Right atrium auricular region (tissue), 2 donors: ENCODE measurements around the gene MED22. TPM values are rescaled to one million over a fixed set of nuclear protein-coding genes. Genes with fewer than 3 reads are reported as not detected.
A peak's percentile ranks its signal among the peaks of the same experiment; 100 is the strongest.
"Not testable (repeated sequence)": the region's sequence is repeated elsewhere in the genome, so short reads cannot be mapped to it uniquely, and the experiment has no call there.

Experiments used
- DNase-seq: peaks from one replicate; pipeline ENCODE4 v3.0.0-alpha.2; 2019; ENCODE audit warnings: low spot score
- H3K27ac ChIP-seq, 2 donors: fragments of 200-600 bp; sonication (generic); 1 replicate in 1 of 2; 2 replicates in 1 of 2; pipeline ENCODE4 v1.5.1; 2016 to 2019
- H3K27me3 ChIP-seq, 2 donors: fragments of 200-600 bp; sonication (generic); one replicate each; pipeline versions ENCODE4 v1.5.1 to v1.6.0; 2017 to 2019
- H3K36me3 ChIP-seq: fragments of 200-600 bp; sonication (generic); one replicate; pipeline ENCODE4 v1.5.1; 2016
- H3K4me1 ChIP-seq, 2 donors: fragments of 200-600 bp; sonication (generic); one replicate each; pipeline versions ENCODE4 v1.5.1 to v1.6.0; 2017 to 2019
- H3K4me3 ChIP-seq, 2 donors: fragments of 200-600 bp; sonication (generic); 1 replicate in 1 of 2; 2 replicates in 1 of 2; pipeline ENCODE4 v1.5.1; 2017 to 2019; ENCODE audit warnings: mild to moderate bottlenecking in 1 of 2, moderate library complexity in 1 of 2
- H3K9me3 ChIP-seq, 2 donors: fragments of 200-600 bp; sonication (generic); one replicate each; pipeline ENCODE4 v1.5.1; 2019
- total RNA-seq, 2 donors: library from RNA; depleted of rRNA; stranded (reverse); fragments of >200 nt; gene quantifications; one replicate each; pipeline ENCODE4 v1.1.0, GENCODE V29; 2016
- TF ChIP-seq, protein P1 (sequence below), 2 donors: fragments of 200-600 bp; sonication (generic); IDR thresholded peaks; one replicate each; pipeline ENCODE4 v1.5.1; 2019; ENCODE audit warnings: antibody characterized with exemption in 2 of 2

The MED22 gene
- total RNA-seq, 2 donors from 2014 or later, result 15.1 to 24.6 TPM

GRCh38 chr9:133329306-133330156, 18.4 kb downstream of the MED22 start:
- not testable (repeated sequence) for H3K27me3 ChIP-seq, H3K9me3 ChIP-seq, DNase-seq, H3K4me3 ChIP-seq, H3K27ac ChIP-seq
- H3K36me3 ChIP-seq, result peaks cover 42% of the 10 kb centered on the region
- peaks cover 0 to 12% of the 10 kb centered on the region in 2 donors for H3K4me1 ChIP-seq
- TF ChIP-seq, protein P1, sequence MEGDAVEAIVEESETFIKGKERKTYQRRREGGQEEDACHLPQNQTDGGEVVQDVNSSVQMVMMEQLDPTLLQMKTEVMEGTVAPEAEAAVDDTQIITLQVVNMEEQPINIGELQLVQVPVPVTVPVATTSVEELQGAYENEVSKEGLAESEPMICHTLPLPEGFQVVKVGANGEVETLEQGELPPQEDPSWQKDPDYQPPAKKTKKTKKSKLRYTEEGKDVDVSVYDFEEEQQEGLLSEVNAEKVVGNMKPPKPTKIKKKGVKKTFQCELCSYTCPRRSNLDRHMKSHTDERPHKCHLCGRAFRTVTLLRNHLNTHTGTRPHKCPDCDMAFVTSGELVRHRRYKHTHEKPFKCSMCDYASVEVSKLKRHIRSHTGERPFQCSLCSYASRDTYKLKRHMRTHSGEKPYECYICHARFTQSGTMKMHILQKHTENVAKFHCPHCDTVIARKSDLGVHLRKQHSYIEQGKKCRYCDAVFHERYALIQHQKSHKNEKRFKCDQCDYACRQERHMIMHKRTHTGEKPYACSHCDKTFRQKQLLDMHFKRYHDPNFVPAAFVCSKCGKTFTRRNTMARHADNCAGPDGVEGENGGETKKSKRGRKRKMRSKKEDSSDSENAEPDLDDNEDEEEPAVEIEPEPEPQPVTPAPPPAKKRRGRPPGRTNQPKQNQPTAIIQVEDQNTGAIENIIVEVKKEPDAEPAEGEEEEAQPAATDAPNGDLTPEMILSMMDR (IDR thresholded peaks at IDR 0.05), result peak; percentile 36 to 70

- H3K27me3 ChIP-seq, result no peaks in the 10 kb centered on the region
- peaks cover 26% of the 10 kb centered on the region for H3K36me3 ChIP-seq
- no peak overlapping the region for H3K27ac ChIP-seq
- H3K9me3 ChIP-seq, result no peaks in the 10 kb centered on the region
- DNase-seq, result no peak
- no peaks in the 10 kb centered on the region for H3K4me1 ChIP-seq
- H3K4me3 ChIP-seq, result no peak overlapping the region
- TF ChIP-seq, protein P1 (IDR thresholded peaks at IDR 0.05), result no peak
Observed at GRCh38 chr9:133327834-133328484, 20.0 kb downstream of the MED22 start.

DNA sequence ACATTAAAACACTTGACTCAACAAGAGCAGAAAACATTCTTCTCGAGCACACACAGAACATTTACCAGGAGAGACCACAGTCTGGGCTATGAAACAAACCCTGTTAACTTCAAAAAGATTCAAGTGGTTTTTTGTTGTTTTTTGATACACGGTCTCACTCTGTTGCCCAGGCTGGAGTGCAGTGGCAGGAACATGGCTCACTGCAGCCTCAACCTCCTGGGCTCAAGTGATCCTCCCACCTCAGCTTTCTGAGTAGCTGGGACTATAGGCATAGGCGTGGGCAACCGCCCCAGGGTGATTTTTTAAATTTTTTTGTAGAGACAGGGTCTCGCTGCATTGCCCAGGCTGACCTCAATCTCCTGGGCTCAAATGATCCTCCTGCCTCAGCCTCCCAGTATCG, 20.9 kb downstream of the MED22 start:
- peaks cover 17% of the 10 kb centered on the region for H3K36me3 ChIP-seq
- H3K4me3 ChIP-seq, H3K4me1 ChIP-seq, H3K27ac ChIP-seq, H3K9me3 ChIP-seq, DNase-seq, H3K27me3 ChIP-seq: not testable (repeated sequence)

DNA sequence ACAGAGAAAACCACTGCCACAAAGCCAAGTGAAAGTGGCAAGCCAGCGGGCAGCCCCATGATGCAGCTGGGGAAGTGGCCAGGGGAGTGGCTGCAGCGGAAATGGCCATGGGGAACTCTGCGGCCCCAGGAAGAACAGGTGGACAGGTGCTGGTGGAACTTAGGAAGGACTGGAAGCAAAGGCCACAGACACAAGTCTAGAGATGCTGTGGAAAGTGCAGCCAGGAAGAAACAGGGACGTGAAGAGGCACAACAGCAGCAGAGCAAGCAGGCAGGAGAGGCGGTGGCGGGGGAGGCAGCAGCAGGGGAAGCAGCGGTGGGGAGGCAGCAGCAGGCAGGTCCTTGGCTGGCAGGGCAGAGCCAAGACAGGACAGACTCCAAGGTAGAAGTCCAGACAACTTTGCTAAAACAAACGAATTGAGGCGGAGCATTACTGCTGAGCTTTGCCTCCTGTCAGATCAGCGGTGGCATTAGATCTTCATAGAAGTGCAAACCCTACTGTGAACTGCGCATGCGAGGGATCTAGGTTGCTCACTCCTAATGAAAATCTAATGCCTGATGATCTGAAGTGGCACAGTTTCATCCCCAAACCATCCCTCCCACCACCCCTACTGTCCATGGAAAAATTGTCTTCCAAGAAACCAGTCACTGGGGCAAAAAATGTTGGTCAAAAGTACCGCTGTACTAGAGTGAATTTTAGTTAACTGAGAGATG, 23.8 kb downstream of the MED22 start:
- TF ChIP-seq, protein P1 (IDR thresholded peaks at IDR 0.05), result no peak
- H3K9me3 ChIP-seq, result no peaks in the 10 kb centered on the region
- no peaks in the 10 kb centered on the region for H3K27me3 ChIP-seq
- H3K4me1 ChIP-seq, result no peaks in the 10 kb centered on the region
- no peaks in the 10 kb centered on the region for H3K36me3 ChIP-seq
- no peak overlapping the region for H3K4me3 ChIP-seq
- H3K27ac ChIP-seq, result no peak overlapping the region
- DNase-seq, result no peak

DNA sequence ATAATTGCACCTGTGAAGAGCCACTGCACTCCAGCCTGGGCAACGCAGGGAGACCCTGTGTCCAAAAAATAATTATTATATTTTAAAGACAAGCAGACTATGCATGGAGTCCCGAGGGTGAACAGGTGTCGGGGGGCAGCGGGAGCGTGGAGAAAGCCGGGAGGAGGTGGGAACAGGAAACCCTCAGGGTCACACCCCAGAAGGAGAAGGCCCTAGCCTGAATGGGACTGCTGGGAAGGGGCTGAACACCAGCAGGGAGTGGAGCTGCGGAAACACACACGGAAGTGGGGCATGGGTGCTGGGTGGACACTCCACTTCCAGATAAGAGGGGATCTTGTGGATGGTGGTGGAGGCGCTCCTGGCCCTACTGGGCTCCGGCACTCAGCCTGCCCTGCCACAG, 24.7 kb downstream of the MED22 start:
- H3K36me3 ChIP-seq, result no peaks in the 10 kb centered on the region
- H3K4me3 ChIP-seq, result no peak overlapping the region
- no peaks in the 10 kb centered on the region for H3K27me3 ChIP-seq
- no peak overlapping the region for H3K27ac ChIP-seq
- H3K4me1 ChIP-seq, result no peaks in the 10 kb centered on the region
- no peak for DNase-seq
- no peaks in the 10 kb centered on the region for H3K9me3 ChIP-seq
- TF ChIP-seq, protein P1 (IDR thresholded peaks at IDR 0.05), result no peak

DNA sequence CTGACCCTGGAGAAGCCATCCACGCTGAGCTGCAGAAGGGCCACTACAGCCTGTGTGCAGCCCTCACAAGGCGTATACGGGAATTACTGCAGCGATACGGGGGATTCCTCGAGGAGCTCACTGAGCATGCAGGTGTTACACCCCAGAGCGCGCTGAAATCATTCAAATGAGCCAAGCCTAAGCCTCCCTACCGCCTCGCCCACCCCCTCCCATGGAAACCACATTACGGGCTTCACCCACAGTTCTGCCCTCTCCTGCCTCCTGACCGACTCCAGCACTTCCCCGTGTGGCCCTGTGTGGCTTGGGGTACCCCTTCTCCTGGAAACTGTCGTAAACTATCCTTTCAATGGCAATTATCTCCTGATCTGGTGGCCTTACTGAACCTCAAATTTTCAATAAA, 25.2 kb downstream of the MED22 start:
- TF ChIP-seq, protein P1 (IDR thresholded peaks at IDR 0.05), result no peak
- Histone ChIP-seq H3K27ac (no peak overlapping the region), H3K4me3 (no peak overlapping the region), H3K4me1 (no peaks in the 10 kb centered on the region), H3K27me3 (no peaks in the 10 kb centered on the region), H3K36me3 (no peaks in the 10 kb centered on the region), H3K9me3 (no peaks in the 10 kb centered on the region)
- no peak for DNase-seq
